SK-N-MC (cell line): ENCODE results near the gene SVOP.

ENCODE experiments used
- EZH2 ChIP-seq: fragments of 200-600 bp; sonication (generic); IDR thresholded peaks from one replicate; pipeline ENCODE4 v1.6.1; 2017; ENCODE audit warnings: antibody characterized with exemption
- POLR2AphosphoS5 ChIP-seq: IDR thresholded peaks from 2 replicates; pipeline ENCODE4 v1.6.1; 2012; ENCODE audit warnings: mild to moderate bottlenecking, low read depth, low read length, borderline replicate concordance

DNA sequence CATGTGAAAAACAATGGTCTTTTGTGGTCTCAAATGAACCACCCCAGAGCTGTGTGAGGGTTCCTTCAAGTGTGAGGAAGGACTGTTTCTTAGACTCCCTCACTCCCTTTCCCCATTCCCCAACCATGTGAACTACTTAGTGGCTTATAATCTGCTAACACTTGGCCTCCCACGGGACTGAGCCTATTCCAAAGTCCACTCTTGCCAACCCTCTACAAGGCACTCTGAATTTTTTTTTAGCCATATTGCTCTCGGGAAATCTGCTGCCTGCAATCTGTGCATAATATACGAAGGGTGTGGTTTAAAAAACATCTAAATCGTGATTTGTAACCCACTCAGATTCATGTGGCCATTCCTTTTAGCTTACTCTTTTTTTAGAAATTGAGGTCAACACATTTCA lies 2.6 kb downstream of the SVOP start:
- TF ChIP-seq EZH2 (no peak), POLR2AphosphoS5 (no peak)
